Body of pancreas (tissue), 4 donors: ENCODE results near the gene AKT1S1.

Experiments used
- POLR2A ChIP-seq, 3 donors: fragments of 450-650 bp; IDR thresholded peaks; one replicate each; pipeline ENCODE4 v1.6.1; 2016; ENCODE audit warnings: antibody characterized with exemption in 3 of 3, mild to moderate bottlenecking in 2 of 3
- TF ChIP-seq, protein P1 (sequence below), 7 experiments: fragments of 450-650 bp in 4 of 7; fragments of 200-600 bp in 3 of 7; sonication (generic) in 3 of 7; IDR thresholded peaks; one replicate each; pipeline ENCODE4 v1.5.1; 2016 to 2019; ENCODE audit warnings: antibody characterized with exemption in 7 of 7

DNA sequence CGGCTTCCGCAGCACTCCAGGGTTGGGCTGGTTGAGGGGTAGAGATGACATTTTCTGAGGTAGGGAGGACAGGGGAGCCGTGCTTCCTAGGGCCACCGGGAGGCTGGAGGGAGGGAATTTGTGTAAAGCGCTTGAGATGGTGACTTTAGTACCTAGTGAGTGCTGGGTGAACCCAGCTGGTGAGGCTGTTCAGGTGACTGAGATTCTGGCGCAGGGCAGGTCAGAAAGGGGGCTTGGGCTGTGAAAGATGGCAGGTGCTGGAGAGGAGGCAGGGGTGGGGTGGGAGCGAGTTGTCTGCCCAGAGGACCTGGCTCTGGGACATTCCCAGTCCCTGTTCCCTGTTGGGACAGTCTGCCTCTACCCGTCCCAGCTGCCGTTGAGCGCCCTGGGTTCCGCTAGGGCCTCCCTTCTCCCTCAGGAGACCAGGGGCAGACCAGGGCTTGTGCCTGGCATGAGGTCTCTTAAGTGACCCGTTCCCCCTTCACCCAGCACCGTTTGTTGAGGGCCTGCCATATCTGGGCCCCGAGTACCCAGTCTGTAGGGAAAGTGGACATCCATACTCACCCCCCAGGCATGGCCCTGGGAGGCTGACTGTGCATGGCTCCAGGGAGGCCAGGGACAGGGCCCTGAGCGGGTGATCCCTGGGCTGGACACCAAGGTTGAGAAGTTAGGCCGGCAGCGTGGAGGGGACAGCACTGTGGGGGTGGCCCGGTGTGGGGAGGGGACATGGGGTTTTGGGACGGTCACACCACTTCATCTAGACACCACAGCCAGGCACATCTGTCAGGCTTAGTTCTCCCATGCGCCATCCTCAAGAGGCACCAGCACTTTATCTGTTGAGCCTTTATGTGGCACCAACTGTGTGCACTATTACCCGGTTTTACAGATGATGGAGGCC is 21.2 kb downstream of the AKT1S1 start:
- TF ChIP-seq, protein P1, sequence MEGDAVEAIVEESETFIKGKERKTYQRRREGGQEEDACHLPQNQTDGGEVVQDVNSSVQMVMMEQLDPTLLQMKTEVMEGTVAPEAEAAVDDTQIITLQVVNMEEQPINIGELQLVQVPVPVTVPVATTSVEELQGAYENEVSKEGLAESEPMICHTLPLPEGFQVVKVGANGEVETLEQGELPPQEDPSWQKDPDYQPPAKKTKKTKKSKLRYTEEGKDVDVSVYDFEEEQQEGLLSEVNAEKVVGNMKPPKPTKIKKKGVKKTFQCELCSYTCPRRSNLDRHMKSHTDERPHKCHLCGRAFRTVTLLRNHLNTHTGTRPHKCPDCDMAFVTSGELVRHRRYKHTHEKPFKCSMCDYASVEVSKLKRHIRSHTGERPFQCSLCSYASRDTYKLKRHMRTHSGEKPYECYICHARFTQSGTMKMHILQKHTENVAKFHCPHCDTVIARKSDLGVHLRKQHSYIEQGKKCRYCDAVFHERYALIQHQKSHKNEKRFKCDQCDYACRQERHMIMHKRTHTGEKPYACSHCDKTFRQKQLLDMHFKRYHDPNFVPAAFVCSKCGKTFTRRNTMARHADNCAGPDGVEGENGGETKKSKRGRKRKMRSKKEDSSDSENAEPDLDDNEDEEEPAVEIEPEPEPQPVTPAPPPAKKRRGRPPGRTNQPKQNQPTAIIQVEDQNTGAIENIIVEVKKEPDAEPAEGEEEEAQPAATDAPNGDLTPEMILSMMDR (IDR thresholded peaks at IDR 0.05) = no peak
- no peak for TF ChIP-seq POLR2A (IDR thresholded peaks at IDR 0.05)
